SK-N-MC (cell line): ENCODE results near the gene FTCD.

ENCODE experiments used
- DNase-seq: peaks from one replicate; pipeline ENCODE4 v3.0.0-alpha.2; 2011; ENCODE audit warnings: low read depth, low spot score
- H3K27ac ChIP-seq: fragments of 200-600 bp; sonication (generic); 2 replicates; pipeline ENCODE4 v1.5.1; 2016; ENCODE audit warnings: mixed run types
- H3K36me3 ChIP-seq: fragments of 200-600 bp; sonication (generic); 2 replicates; pipeline ENCODE4 v1.6.1; 2017; ENCODE audit warnings: antibody characterized with exemption, low read length, mixed read lengths; ENCODE audit not compliant: insufficient read depth
- H3K4me3 ChIP-seq: fragments of 200-600 bp; sonication (generic); 2 replicates; pipeline ENCODE4 v1.5.1; 2016
- H3K9ac ChIP-seq: fragments of 200-600 bp; sonication (generic); 2 replicates; pipeline ENCODE4 v1.8.0; 2017; ENCODE audit warnings: mixed run types, mixed read lengths; ENCODE audit not compliant: insufficient read length
- H3K9me3 ChIP-seq: fragments of 200-600 bp; sonication (generic); 2 replicates; pipeline ENCODE4 v1.6.1; 2017; ENCODE audit warnings: low read depth, mild to moderate bottlenecking, antibody characterized with exemption, low read length, moderate library complexity, mixed read lengths
- EZH2 ChIP-seq: fragments of 200-600 bp; sonication (generic); IDR thresholded peaks from one replicate; pipeline ENCODE4 v1.6.1; 2017; ENCODE audit warnings: antibody characterized with exemption
- FOXP2 ChIP-seq: optimal IDR thresholded peaks from 2 replicates; pipeline ENCODE3; 2011; ENCODE audit warnings: mild to moderate bottlenecking, moderate library complexity; ENCODE audit not compliant: insufficient read depth; ENCODE audit errors: extremely low read length, control extremely low read depth
- POLR2AphosphoS5 ChIP-seq: IDR thresholded peaks from 2 replicates; pipeline ENCODE4 v1.6.1; 2012; ENCODE audit warnings: mild to moderate bottlenecking, low read depth, low read length, borderline replicate concordance

Gene FTCD

DNA sequence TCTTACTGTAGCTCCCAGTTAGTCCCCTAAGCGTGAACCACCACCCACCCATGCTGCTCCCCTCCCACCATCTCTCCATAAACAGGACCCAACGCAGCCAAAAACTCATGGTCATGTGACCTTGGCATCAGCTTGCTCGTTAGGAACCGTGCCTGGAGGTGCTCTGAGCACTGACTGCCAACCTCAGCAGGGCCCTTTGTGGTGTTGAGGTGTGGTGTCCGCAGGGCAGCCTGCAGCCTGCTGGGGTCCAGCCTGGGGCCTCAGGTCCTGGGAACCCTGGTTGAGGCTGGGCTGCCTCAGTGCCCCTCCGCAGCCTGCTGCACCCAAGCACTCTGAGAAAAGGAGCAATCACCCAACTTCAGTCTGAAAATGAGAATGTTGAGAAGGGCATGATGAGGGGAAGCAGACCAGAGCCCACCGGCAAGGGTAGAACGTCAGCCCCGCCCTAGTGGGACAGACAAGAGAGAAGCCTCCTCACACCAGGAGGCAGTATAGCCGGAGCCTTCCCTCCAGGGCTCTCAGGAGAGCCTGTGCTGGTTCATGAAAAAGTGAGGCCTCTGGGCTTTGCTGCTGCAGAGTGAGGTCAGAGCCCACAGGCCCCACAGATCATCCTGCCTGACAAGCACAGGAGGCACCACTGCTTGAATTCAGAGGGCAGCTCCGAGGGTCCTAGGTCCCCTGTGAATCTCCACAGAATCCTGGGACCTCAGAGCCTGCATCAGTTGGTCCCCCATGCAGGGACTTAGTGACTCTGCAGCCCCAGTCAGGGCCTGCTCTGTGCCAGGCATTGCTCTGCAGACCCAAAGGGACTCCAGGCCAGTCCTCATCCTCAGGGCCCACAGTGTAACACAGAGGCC is 62.3 kb downstream of the FTCD start:
- Histone ChIP-seq H3K9ac (no peak overlapping the region), H3K27ac (no peak overlapping the region), H3K9me3 (no peaks in the 10 kb centered on the region), H3K36me3 (no peaks in the 10 kb centered on the region), H3K4me3 (no peak overlapping the region)
- no peak for DNase-seq
- no peak for TF ChIP-seq POLR2AphosphoS5
- no peak for TF ChIP-seq EZH2
- no peak for TF ChIP-seq FOXP2

DNA sequence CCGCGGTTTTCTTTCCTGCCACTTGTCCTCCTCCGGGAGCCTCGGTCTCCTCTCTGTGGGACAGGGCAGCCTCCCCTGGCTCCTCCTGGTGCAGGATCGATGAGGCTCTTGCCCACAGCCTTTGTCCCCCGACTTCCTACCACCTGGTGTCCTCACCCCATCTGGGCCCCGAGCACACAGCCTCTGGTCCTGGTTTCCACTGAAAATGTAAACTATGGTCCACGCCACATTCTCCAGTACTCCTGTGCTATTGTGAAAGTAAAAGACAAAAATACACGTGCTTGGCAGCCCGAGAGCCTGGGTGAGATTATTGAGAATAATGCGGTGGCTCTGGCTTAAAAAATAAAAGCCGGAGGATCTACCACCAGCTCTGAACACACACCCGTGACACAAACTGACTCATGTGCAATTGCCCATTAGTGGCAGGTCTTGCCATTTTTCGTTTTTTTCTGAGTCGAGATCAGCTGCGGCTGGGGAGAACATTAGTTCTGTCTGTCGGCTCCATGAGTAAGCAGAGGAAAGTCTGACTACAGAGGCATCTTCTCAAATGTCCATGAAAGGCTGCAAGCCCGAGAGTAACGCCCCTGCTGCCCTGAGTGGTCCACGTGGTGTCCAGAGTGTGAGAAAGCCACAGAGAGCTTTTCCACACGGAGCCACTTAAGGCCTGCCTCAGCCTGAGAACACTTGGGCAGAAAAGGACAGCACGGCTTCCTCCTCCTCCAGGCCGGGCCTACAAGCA is 63.2 kb downstream of the FTCD start:
- H3K9me3 ChIP-seq = no peaks in the 10 kb centered on the region
- H3K4me3 ChIP-seq = no peak overlapping the region
- no peaks in the 10 kb centered on the region for H3K36me3 ChIP-seq
- TF ChIP-seq EZH2 = no peak
- no peak for TF ChIP-seq FOXP2
- no peak for TF ChIP-seq POLR2AphosphoS5
- no peak for DNase-seq
- no peak overlapping the region for H3K27ac ChIP-seq
- H3K9ac ChIP-seq = no peak overlapping the region

DNA sequence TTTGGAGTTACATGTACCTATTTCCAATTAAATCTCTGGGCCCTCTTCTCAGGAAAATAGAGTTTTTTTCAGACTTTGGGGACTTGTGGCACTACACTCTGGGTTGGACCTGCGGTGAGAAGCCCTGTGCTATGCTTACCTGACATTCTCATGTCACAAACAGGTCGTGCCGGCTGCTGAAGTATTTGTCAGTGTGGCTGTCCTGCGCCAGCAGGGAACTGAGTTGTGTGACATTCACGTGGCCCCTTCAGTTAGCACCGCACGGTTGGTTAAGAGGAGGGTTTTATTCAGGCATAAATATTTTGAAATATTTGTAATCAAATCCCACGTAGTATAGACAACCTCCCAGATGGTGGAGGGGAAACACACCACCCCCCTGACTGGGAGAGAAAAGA is 63.8 kb downstream of the FTCD start:
- TF ChIP-seq FOXP2 (no peak), POLR2AphosphoS5 (no peak), EZH2 (no peak)
- Histone ChIP-seq H3K4me3 (no peak overlapping the region), H3K9me3 (no peaks in the 10 kb centered on the region), H3K9ac (no peak overlapping the region), H3K27ac (no peak overlapping the region), H3K36me3 (no peaks in the 10 kb centered on the region)
- no peak for DNase-seq

DNA sequence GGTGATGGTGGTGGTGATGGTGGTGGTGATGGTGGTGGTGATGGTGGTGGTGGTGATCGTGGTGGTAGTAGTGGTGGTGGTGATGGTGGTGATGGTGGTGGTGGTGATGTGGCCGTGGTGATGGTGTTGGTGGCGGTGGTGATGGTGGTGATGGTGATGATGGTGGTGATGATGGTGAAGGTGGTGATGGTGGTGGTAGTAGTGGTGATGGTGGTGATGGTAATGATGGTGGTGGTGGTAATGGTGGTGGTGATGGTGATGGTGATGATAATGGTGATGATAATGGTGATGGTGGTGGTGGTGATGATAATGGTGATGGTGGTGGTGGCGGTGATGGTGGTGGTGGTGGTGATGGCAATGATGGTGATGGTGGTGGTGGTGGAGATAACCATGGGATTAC is 64.3 kb downstream of the FTCD start:
- Histone ChIP-seq H3K9me3 (no peaks in the 10 kb centered on the region), H3K36me3 (no peaks in the 10 kb centered on the region), H3K9ac (no peak overlapping the region), H3K4me3 (no peak overlapping the region), H3K27ac (no peak overlapping the region)
- no peak for DNase-seq
- TF ChIP-seq FOXP2 (no peak), EZH2 (no peak), POLR2AphosphoS5 (no peak)

DNA sequence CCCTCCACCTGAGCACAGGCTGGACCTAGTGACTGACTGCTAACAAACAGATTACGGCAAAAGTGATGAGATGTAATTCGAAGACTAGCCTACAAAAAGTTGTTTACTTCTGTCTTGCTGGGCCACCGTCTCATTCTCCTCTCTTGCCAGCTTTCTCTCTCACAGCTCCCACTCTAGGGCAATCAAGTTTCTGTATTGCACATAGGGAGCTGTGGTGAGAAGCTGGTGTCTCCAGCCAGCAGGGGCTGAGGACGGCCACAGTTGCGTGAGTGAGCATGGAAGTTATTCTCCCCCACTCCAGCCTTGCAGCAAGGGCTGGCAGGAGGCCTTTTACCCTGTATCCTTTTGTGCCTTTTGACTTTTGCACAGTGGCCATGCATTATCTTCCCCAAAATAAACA is 66.1 kb downstream of the FTCD start:
- TF ChIP-seq EZH2 = no peak
- TF ChIP-seq POLR2AphosphoS5 = no peak
- Histone ChIP-seq H3K4me3 (no peak overlapping the region), H3K36me3 (no peaks in the 10 kb centered on the region), H3K9ac (no peak overlapping the region), H3K27ac (no peak overlapping the region), H3K9me3 (no peaks in the 10 kb centered on the region)
- DNase-seq = no peak

DNA sequence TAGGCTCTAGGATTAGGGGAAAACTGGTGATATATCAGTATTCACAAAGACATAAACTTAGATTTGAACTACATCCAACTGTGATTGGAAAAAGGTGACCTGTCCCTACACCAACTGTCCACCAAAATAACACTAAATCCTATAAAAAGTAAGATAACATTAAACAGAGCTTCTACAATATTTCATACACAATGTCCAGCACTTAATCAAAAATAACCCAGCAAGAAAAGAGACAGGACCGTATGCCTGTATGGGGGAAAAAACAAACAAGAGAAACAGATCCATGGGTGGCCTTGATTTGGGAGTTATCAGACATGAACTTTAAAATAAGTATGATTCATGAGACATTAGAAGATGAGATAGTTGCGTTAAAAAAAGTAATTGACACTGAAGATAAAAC is 67.2 kb downstream of the FTCD start:
- Histone ChIP-seq H3K9me3 (no peaks in the 10 kb centered on the region), H3K27ac (no peak overlapping the region), H3K4me3 (no peak overlapping the region), H3K9ac (no peak overlapping the region), H3K36me3 (no peaks in the 10 kb centered on the region)
- DNase-seq = no peak
- TF ChIP-seq FOXP2 (no peak), POLR2AphosphoS5 (no peak)

DNA sequence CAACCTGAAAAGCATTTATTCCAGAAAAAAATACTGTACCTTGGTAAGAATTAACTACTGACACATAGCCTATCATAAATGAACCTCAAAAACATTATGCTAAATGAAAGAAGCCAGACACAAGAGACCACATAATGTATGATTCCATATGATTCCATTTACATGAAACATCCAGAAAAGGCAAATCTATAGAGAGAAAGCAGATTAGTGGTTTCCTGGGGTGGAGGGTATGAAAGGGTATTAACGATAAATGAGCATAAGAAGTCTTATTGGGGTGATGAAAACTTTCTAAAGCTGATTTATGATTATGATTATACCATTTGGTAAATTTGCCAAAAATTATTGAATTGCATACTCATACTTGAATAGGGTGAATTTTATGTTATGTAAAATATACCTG is 67.7 kb downstream of the FTCD start:
- Histone ChIP-seq H3K27ac (no peak overlapping the region), H3K9me3 (no peaks in the 10 kb centered on the region), H3K4me3 (no peak overlapping the region), H3K9ac (no peak overlapping the region), H3K36me3 (no peaks in the 10 kb centered on the region)
- no peak for TF ChIP-seq POLR2AphosphoS5
- no peak for TF ChIP-seq FOXP2
- TF ChIP-seq EZH2 = no peak
- no peak for DNase-seq
